H9 (cell line): Measurements from ENCODE around the gene LIAS. TPM values are rescaled to one million over a fixed set of nuclear protein-coding genes. Genes with fewer than 3 reads are reported as not detected.

Experiments used
- DNase-seq: peaks from one replicate; pipeline ENCODE4 v3.0.0-alpha.2; 2017
- H2AFZ ChIP-seq: one replicate; pipeline ENCODE4 v1.6.1; 2013; ENCODE audit warnings: mild to moderate bottlenecking, low read length, control low read depth, moderate library complexity
- H2AK5ac ChIP-seq: 2 replicates; pipeline ENCODE4 v1.6.1; 2013; ENCODE audit warnings: low read length, control low read depth, mixed read lengths; ENCODE audit not compliant: insufficient read length
- H2BK120ac ChIP-seq: one replicate; pipeline ENCODE4 v1.6.1; 2013; ENCODE audit warnings: low read depth, mild to moderate bottlenecking, low read length, control low read depth, inconsistent platforms; ENCODE audit not compliant: poor library complexity, severe bottlenecking
- H2BK12ac ChIP-seq: 2 replicates; pipeline ENCODE4 v1.6.1; 2013; ENCODE audit warnings: low read length, control low read depth, mixed read lengths, low read depth; ENCODE audit not compliant: insufficient read length
- H2BK15ac ChIP-seq: 2 replicates; pipeline ENCODE4 v1.6.1; 2013; ENCODE audit warnings: low read depth, low read length, control low read depth
- H2BK20ac ChIP-seq: one replicate; pipeline ENCODE4 v1.6.1; 2013; ENCODE audit warnings: low read depth, mild to moderate bottlenecking, low read length, control low read depth, inconsistent platforms; ENCODE audit not compliant: poor library complexity, severe bottlenecking
- H2BK5ac ChIP-seq: 2 replicates; pipeline ENCODE4 v1.6.1; 2013; ENCODE audit warnings: low read length, control low read depth, mixed read lengths; ENCODE audit not compliant: insufficient read length
- H3K14ac ChIP-seq: 2 replicates; pipeline ENCODE4 v1.6.1; 2013; ENCODE audit warnings: low read length, control low read depth; ENCODE audit not compliant: insufficient read depth
- H3K18ac ChIP-seq: 2 replicates; pipeline ENCODE4 v1.6.1; 2013; ENCODE audit warnings: low read depth, mild to moderate bottlenecking, mixed read lengths, low read length, control low read depth; ENCODE audit not compliant: insufficient read length
- H3K23ac ChIP-seq: 2 replicates; pipeline ENCODE4 v1.6.1; 2013; ENCODE audit warnings: low read length, control low read depth, mixed read lengths, low read depth; ENCODE audit not compliant: insufficient read length
- H3K23me2 ChIP-seq: 2 replicates; pipeline ENCODE4 v1.6.1; 2013; ENCODE audit warnings: low read depth, mild to moderate bottlenecking, mixed read lengths, low read length, control low read depth; ENCODE audit not compliant: insufficient read length, poor library complexity, severe bottlenecking
- H3K27ac ChIP-seq: 2 replicates; pipeline ENCODE4 v1.5.1; 2013; ENCODE audit warnings: low read length, control low read depth, mixed read lengths, low read depth; ENCODE audit not compliant: insufficient read length
- H3K27me3 ChIP-seq: 2 replicates; pipeline ENCODE4 v1.6.1; 2013; ENCODE audit warnings: low read length, control low read depth, inconsistent platforms; ENCODE audit not compliant: insufficient read depth
- H3K4ac ChIP-seq: 2 replicates; pipeline ENCODE4 v1.6.1; 2013; ENCODE audit warnings: low read depth, mild to moderate bottlenecking, control low read depth, inconsistent platforms, low read length, moderate library complexity
- H3K4me1 ChIP-seq: 2 replicates; pipeline ENCODE4 v1.6.1; 2013; ENCODE audit warnings: low read length, control low read depth, inconsistent platforms; ENCODE audit not compliant: insufficient read depth
- H3K4me2 ChIP-seq: 2 replicates; pipeline ENCODE4 v1.6.1; 2013; ENCODE audit warnings: low read length, control low read depth, mixed read lengths; ENCODE audit not compliant: insufficient read length, insufficient read depth
- H3K56ac ChIP-seq: 2 replicates; pipeline ENCODE4 v1.6.1; 2013; ENCODE audit warnings: low read depth, mild to moderate bottlenecking, mixed read lengths, low read length, control low read depth; ENCODE audit not compliant: insufficient read length
- H3K79me1 ChIP-seq: 2 replicates; pipeline ENCODE4 v1.6.1; 2013; ENCODE audit warnings: low read depth, mild to moderate bottlenecking, moderate library complexity, low read length, control low read depth, inconsistent platforms; ENCODE audit not compliant: insufficient read depth, poor library complexity, severe bottlenecking
- H3K79me2 ChIP-seq: 2 replicates; pipeline ENCODE4 v1.6.1; 2013; ENCODE audit warnings: low read length, control low read depth, inconsistent platforms; ENCODE audit not compliant: insufficient read depth
- H3K9ac ChIP-seq: 2 replicates; pipeline ENCODE4 v1.6.1; 2013; ENCODE audit warnings: low read length, control low read depth, mixed read lengths; ENCODE audit not compliant: insufficient read length; ENCODE audit errors: extremely low read depth
- H3K9me3 ChIP-seq: one replicate; pipeline ENCODE4 v1.6.1; 2013; ENCODE audit warnings: low read depth, low read length, inconsistent platforms; ENCODE audit not compliant: control insufficient read depth
- H3T11ph ChIP-seq: one replicate; pipeline ENCODE4 v1.6.1; 2013; ENCODE audit warnings: mild to moderate bottlenecking, low read length, control low read depth, inconsistent platforms
- H4K20me1 ChIP-seq: one replicate; pipeline ENCODE4 v1.6.1; 2013; ENCODE audit not compliant: control insufficient read depth, insufficient read length, insufficient read depth
- H4K5ac ChIP-seq: 2 replicates; pipeline ENCODE4 v1.6.1; 2013; ENCODE audit warnings: low read depth, mild to moderate bottlenecking, mixed read lengths, low read length, control low read depth; ENCODE audit not compliant: insufficient read length
- H4K8ac ChIP-seq: replicated peaks from 2 replicates; pipeline ENCODE4 v1.6.1; 2013; ENCODE audit warnings: low read length, control low read depth, mixed read lengths, low read depth; ENCODE audit not compliant: insufficient read length
- H4K91ac ChIP-seq: 2 replicates; pipeline ENCODE4 v1.6.1; 2013; ENCODE audit warnings: low read depth, mild to moderate bottlenecking, moderate library complexity, mixed read lengths, low read length, control low read depth; ENCODE audit not compliant: insufficient read length
- H3K27ac Mint-ChIP-seq, 3 experiments: 2 replicates in 2 of 3; 3 replicates in 1 of 3; pipeline ENCODE4 v1.8.0; 2020 to 2021; ENCODE audit warnings: mixed read lengths in 3 of 3, mild to moderate bottlenecking in 1 of 3, moderate library complexity in 1 of 3
- H3K27me3 Mint-ChIP-seq: 2 replicates; pipeline ENCODE4 v1.8.0; 2021; ENCODE audit warnings: low read depth, mild to moderate bottlenecking, moderate library complexity, mixed read lengths
- H3K36me3 Mint-ChIP-seq, 3 experiments: 2 replicates in 2 of 3; 3 replicates in 1 of 3; pipeline ENCODE4 v1.8.0; 2020 to 2021; ENCODE audit warnings: low read depth in 3 of 3, mixed read lengths in 3 of 3; ENCODE audit not compliant: insufficient read depth in 1 of 3
- H3K4me1 Mint-ChIP-seq, 2 experiments: 2 replicates each; pipeline ENCODE4 v1.8.0; 2020; ENCODE audit warnings: mixed read lengths in 2 of 2
- H3K4me3 Mint-ChIP-seq, 2 experiments: 2 replicates in 1 of 2; 3 replicates in 1 of 2; pipeline ENCODE4 v1.8.0; 2020 to 2021; ENCODE audit warnings: mild to moderate bottlenecking in 2 of 2, mixed read lengths in 2 of 2, moderate library complexity in 1 of 2
- H3K9me3 Mint-ChIP-seq, 2 experiments: 2 replicates in 1 of 2; 3 replicates in 1 of 2; pipeline ENCODE4 v1.8.0; 2020; ENCODE audit warnings: mild to moderate bottlenecking in 2 of 2, mixed read lengths in 2 of 2, moderate library complexity in 1 of 2
- CTCF ChIP-seq: fragments of 200-600 bp; sonication (generic); conservative IDR thresholded peaks from 3 replicates; pipeline ENCODE4 v1.8.0; 2021; ENCODE audit warnings: antibody characterized with exemption, mild to moderate bottlenecking
- WGBS: extraction: QIAGEN DNeasy Blood & Tissue Kit; methylation state at CpG from one replicate; pipeline ENCODE4 v1.1.7; 2013; ENCODE audit warnings: missing lambda C conversion rate, low lambda C conversion rate, mixed read lengths; ENCODE audit not compliant: insufficient read length; ENCODE audit errors: extremely low coverage; 5-methylcytosine and 5-hydroxymethylcytosine counted together
- total RNA-seq: library from RNA; stranded (reverse); gene quantifications from 2 replicates; pipeline ENCODE4 v1.2.1, GENCODE V29; 2021

The LIAS gene
- total RNA-seq, 1 experiment from 2014 or later = 18.5 TPM

- H3K56ac ChIP-seq = no peak overlapping the region
- H2BK5ac ChIP-seq = no peak overlapping the region
- H3T11ph ChIP-seq = no peak overlapping the region
- no peaks in the 10 kb centered on the region for H3K27me3 Mint-ChIP-seq
- H3K9me3 ChIP-seq = no peaks in the 10 kb centered on the region
- H3K18ac ChIP-seq = no peak overlapping the region
- no peaks in the 10 kb centered on the region for H4K20me1 ChIP-seq
- no peaks in the 10 kb centered on the region for H3K27me3 ChIP-seq
- H3K9me3 Mint-ChIP-seq = no peaks in the 10 kb centered on the region
- no peak overlapping the region for H4K91ac ChIP-seq
- no peak for TF ChIP-seq CTCF
- DNase-seq = no peak
- H3K27ac ChIP-seq = no peak overlapping the region
- no peak overlapping the region for H4K5ac ChIP-seq
- no peak overlapping the region for H2BK15ac ChIP-seq
- H3K79me2 ChIP-seq = no peaks in the 10 kb centered on the region; the same call in 1 of the 2 replicates
- H3K79me1 ChIP-seq = no peaks in the 10 kb centered on the region
- H3K4me1 ChIP-seq = no peaks in the 10 kb centered on the region
- H3K9ac ChIP-seq = no peak overlapping the region
- H2BK120ac ChIP-seq = no peak overlapping the region
- whole genome bisulfite sequencing = no CpG with 5 or more reads among the region's 6 CpGs
- H2AK5ac ChIP-seq = no peak overlapping the region
- H3K14ac ChIP-seq = no peak overlapping the region
- H2BK20ac ChIP-seq = no peak overlapping the region
- H3K23ac ChIP-seq = no peak overlapping the region
- peaks cover 9 to 39% (median 20%) of the 10 kb centered on the region in 3 experiments; a peak in 6 of 7 replicates for H3K36me3 Mint-ChIP-seq
- H3K4ac ChIP-seq = no peak overlapping the region
- peaks cover 0 to 2% of the 10 kb centered on the region in 2 experiments; a peak in 1 of 4 replicates for H3K4me1 Mint-ChIP-seq
- no peak overlapping the region for H4K8ac ChIP-seq
- no peak overlapping the region for H3K27ac Mint-ChIP-seq
- H3K23me2 ChIP-seq = no peaks in the 10 kb centered on the region
- no peak overlapping the region for H3K4me3 Mint-ChIP-seq
- H3K4me2 ChIP-seq = no peak overlapping the region
- no peak overlapping the region for H2AFZ ChIP-seq
- H2BK12ac ChIP-seq = no peak overlapping the region
These were observed 59.6 kb downstream of the LIAS start for GRCh38 chr4:39518484-39518883.
